Right renal pelvis (tissue), 4 donors: ENCODE data around the gene TMPRSS11A. TPM values are rescaled to one million over a fixed set of nuclear protein-coding genes. Genes with fewer than 3 reads are reported as not detected.

Experiments
- DNase-seq, 4 donors: peaks; one replicate each; pipeline ENCODE4 v3.0.0-alpha.2; 2013; ENCODE audit warnings: low read depth in 4 of 4, low spot score in 3 of 4, missing footprints in 1 of 4
- polyA plus RNA-seq, 4 donors: library from polyadenylated mRNA; unstranded; fragments of 120-200 nt; gene quantifications; one replicate each; pipeline ENCODE4 v1.2.1, GENCODE V29; 2013; ENCODE audit not compliant: insufficient read length in 4 of 4

TMPRSS11A gene, protein sequence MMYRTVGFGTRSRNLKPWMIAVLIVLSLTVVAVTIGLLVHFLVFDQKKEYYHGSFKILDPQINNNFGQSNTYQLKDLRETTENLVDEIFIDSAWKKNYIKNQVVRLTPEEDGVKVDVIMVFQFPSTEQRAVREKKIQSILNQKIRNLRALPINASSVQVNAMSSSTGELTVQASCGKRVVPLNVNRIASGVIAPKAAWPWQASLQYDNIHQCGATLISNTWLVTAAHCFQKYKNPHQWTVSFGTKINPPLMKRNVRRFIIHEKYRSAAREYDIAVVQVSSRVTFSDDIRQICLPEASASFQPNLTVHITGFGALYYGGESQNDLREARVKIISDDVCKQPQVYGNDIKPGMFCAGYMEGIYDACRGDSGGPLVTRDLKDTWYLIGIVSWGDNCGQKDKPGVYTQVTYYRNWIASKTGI
- polyA plus RNA-seq: under 1 TPM in 1 of 4 donors, not detected in 3; 0.03 TPM

DNA sequence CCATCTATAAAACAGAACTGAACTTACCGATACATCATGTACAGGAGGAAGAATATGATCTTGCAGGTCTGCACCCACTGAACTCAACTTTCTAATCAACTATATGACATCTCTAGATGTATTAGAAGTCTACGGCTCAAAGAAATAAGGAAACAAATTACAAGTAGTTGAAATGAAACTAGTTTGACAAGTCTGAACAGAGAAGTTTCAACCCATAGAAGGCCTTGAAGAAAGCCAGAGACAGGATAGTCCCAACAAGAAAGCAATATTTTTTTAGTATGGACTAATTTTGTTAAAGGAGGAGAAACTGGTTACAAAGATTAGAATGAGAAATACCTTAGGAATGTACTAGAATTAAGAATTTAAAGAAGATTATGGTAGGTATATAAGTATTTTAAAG, at the start of gene TMPRSS11A:
TSS of gene TMPRSS11A (minus strand) at position 138 of the 400 bp plus-strand sequence. CDS start at position 38, 100 bp downstream.
- DNase-seq: no peak

DNA sequence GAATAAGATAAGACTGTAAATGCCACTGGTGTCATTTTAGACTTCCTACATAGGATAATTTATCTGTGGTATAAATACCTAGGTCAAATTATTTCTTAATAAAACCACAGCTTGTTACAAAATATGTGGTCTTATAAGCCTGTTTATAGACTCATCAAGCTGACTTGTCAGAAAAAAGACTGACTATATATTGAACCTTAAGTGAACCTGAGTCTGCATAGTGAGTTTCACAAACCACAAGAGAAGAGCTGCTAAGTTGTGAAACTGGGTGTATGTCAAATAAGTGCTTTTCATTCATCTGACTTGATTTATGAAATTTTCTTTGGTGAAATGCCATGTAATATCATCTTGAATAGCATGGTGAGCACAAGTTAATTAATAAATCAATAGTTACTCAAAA, 48.4 kb upstream of the TMPRSS11A start:
- no peak for DNase-seq

DNA sequence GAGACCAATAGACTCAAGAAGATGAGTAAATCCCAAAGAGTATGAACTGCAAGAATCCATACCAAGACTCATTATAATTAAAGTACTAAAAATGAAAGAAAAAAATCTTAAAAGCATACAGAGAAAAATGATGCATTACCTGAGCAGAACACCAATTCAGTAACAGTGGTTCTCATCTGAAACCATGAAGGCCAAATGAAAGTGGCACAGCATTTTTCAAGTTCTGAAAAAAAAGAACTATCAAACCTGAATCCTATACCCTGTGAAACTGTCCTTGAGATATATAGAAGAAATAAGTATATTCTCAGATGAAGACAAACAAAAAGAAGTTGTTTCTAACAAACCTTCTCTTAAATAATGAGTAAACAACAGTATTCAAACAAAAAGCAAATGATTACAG, 39.6 kb upstream of the TMPRSS11A start:
- no peak for DNase-seq

DNA sequence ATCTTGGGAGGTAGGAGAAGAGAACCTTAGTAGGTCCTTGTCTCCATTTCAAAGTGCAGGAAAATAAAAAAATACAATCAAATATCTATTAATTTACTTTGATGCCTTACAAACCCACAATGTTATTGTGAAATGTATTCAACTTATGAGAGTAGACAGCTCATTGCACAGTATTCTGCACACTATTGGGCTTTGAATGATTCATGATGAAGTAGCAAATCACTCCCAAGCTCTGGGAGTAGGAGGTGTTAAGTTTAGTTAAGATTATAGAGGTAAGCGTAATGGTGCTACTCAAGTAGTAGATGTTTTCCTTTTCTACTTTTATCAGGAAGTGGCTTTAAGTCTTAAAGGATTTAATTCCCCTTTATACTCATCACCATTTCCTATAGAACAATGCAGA, 32.8 kb upstream of the TMPRSS11A start:
- DNase-seq: no peak

DNA sequence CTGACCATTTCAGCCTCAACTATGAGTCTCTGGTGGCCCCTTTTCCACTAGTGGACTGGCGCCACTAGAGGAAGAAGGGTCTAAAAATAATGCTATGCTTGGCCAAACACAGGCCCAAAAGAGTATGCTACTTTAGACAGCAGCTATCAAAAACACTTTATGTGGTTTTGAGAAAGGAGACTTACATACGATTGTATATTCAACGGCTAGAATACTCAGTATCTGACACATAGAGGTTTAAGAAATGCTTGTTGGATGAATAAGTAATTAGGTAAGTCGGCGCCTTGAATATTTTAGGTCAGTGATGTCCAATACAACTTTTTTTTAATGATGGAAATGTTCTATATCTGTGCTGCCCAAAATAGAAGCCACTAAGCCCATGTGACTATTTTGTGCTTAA, 25.7 kb upstream of the TMPRSS11A start:
- no peak for DNase-seq

DNA sequence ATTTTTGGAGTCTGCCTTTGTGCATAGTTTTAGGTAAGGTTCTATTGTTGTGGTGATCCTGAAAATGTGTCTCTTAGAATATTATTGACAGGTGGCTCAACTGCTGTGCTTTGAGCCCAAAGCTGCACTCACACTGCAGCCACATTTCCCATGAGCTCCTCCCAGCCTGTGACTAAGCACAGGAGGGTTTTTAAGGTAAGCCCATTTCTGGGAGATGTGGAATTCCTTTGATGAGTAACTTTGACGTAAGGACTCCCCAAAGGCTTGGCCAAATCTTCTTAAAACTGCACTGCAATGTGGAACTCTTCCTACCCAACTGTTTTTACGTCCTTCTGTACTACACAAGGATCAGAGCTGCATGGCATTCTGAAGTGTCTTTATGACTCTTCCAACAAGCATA, 20.0 kb upstream of the TMPRSS11A start:
- no peak for DNase-seq

DNA sequence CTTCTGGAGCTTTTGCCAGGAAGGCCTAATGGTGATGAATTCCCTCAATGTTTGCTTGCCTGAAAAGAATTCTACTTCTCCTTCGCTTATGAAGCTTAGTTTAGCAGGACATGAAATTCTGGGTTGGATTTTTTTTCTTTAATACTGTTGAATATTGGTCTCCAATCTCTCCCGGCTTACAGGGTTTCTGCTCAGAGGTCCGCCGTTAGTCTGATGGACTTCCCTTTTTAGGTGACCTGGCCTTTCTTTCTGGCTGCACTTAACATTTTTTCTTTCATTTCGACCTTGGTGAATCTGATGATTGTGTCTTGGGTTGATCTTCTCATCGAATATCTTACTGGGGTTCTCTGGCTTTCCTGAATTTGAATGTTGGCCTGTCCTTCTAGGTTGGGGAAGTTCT, 17.2 kb upstream of the TMPRSS11A start:
- DNase-seq: no peak

DNA sequence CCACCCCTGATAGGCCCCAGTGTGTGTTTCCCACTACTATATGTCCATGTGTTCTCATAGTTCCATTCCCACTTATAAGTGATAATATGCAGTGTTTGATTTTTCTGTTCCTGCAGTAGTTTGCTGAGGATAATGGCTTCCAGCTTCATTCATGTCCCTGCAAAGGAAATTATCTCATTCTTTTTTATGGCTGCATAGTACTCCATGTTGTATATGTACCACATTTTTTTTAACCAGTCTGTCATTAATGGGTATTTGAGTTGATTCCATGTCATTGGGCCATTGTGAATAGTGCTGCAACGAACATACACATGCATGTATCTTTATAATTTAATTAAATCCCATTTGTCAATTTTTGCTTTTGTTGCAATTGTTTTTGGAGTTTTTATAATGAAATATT, 10.3 kb upstream of the TMPRSS11A start:
- DNase-seq: no peak

DNA sequence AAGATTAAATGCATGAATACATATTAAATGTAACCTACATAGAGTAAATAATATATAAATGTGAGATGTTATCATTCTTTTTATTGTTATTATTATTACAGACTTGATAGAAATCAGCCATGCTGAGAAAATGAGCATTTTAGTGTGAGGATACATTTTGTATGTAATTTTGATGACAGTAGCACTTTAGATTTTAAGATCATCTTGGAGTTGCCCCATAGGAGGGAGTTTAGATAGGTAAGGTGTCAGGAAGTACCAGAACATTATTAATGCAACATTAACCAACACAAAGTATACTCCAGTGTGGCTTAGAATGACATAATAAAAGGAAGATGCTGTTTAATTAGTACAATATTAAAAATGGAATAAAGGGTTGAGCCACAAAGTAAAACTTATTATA, 8.4 kb downstream of the TMPRSS11A start:
- DNase-seq: no peak

DNA sequence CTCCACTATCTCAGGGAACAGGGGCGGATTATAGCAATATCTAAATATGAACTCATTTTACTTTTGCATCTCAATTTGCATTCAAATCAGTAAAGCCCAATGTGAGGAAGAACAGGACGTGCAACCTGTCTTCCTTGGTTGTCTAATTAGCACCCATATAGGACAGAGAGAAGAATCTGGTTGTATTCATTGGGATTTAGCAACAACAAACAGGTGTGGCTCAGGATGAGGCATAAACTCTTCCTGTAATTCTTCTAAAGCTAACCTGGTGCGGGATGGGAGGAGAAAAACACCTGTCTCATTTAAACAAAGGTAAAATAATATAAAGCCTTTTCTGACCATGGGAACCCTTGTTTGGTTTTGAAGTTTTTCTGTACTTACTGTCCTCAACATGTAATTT, 22.2 kb downstream of the TMPRSS11A start:
- DNase-seq: no peak

DNA sequence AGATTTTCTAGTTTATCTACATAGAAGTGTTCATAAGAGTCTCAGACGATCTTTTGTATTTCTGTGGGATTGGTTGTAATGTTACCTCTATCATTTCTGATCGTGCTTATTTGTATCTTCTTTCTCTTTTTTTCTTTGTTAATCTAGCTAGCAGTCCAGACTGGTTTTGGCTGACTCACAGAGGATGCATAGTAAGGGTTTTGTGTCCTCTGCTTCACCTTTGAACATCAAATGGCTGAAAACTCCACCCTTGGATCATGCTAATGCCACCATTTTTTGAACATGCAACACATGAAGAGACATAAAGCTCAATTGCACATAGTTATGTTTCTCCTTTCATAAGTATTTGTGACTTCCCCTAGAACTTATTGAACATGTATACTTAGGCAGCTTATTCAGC, 22.8 kb downstream of the TMPRSS11A start:
- no peak for DNase-seq

DNA sequence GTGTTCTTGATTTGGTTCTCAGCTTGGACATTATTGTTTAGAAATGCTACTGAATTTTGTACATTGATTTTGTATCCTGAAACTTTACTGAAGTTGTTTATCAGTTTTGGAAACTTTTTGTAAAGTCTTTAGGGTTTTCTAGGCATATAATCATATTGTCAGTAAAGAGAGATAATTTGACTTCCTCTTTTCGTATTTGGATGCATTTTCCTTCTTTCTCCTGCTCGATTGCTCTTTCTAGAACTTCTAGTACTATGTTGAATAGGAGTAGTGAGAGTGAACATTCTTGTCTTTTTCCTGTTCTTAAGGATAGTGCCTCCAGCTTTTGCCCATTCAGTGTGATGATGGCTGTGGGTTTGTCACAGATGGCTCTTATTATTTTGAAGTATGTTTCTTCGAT, 24.1 kb downstream of the TMPRSS11A start:
- DNase-seq: no peak

DNA sequence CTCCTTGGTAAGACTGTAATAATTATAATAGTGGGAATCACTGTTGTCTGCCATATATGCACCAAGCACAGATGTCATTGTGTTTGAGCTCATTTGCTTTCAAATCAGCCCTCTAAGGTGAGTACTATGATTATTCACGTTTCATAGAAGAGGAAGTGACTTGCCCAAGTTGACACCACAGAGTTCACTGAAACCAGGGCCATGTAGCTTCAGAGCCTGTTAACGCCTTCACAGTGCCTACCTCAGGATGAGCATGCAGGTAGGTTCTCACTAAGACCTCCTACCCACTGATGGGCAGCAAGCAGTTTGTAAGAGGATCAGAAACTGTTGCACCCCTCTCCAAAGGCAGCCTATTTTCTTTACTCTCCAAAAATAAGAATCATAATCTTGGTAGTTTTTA, 27.4 kb downstream of the TMPRSS11A start:
- no peak for DNase-seq

DNA sequence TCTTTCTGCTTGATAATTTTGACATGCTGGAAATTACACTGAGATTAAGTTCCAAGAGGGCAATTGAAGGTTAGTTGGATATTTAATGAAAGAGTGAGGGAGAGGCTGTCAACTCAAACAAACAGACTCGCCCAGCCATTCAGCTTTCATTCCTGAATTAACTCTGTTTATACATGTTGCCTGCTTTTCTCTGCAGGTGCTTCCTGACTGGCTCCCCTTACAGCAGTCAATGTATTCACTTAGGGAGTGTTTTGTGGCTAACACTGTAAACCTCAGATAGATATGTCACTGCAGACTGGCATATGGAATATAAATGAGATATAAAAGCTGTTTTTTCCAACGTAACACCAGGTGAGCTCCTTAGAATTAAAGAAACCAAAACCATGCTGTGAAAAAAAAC, 28.7 kb downstream of the TMPRSS11A start:
- DNase-seq: no peak

DNA sequence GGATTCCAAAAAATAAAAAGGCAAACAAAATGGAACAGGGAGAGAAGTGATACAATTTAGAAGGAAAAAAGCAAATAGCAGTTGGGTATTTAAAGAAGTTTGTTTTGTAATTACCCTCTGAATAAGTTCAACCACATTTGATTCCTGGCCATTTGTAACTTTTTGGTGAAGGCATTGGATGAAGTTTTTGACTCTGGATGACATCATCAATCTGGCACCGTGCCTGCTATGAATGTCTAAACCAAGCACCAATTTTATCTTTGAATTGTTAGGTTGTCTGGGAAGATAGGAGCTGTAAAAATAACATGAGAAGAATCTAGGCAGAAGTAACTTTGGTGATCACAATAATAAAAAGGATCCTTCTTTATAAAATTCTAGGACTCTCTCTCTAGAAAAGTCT, 29.5 kb downstream of the TMPRSS11A start:
- DNase-seq: no peak

DNA sequence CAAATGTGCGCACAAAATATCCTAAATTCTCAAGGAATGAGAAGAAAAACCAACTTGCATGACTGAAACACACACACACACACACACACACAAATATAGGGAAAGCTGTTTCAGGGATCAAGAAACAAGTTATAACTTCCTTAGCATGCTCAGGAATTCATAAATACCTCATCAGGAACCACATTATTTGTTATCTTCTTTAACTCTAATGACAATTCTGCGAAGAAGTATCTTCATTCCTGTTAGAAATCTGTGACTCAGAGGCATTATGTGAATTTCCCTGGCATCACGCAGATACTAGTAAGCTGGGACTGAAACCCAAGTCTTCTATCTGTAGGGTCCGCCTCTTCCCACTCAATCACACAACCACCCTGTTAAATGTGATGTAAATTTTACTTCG, 30.3 kb downstream of the TMPRSS11A start:
- DNase-seq: no peak

DNA sequence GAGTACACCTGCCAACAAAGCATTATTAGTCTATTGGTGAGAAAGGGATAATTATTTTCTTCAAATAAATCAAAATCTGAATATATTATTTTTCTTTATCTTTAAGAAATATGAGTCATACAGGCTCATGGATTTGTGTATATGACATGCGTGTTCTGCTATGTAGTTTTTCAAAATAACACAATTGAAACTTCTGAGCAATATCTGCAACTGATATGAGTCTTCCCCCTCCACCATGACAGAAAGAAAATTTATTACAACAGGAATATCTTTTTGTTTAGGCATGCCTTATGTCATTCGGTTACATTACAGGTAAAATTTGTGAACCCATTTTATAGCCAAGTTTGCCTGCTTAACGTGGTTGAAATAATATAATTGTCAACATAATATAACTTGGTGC, 32.0 kb downstream of the TMPRSS11A start:
- no peak for DNase-seq

DNA sequence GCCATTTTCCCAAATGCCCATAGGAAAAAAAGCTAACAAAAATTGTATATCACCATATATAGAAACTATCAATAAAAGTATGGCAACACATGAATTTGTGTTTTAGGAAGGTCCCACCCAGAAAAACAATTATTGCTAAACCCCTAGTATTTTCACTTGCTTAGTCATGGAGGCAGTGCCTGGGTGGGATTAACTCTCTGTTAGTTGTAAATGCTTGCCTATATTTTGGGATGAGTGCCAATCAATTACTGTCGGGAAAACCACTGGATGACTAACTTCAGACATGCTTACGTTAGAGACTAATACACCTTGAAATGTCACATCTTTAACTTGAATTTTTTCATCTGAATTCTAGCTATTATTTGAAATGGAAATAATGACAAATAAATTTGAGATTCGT, 33.9 kb downstream of the TMPRSS11A start:
- no peak for DNase-seq

DNA sequence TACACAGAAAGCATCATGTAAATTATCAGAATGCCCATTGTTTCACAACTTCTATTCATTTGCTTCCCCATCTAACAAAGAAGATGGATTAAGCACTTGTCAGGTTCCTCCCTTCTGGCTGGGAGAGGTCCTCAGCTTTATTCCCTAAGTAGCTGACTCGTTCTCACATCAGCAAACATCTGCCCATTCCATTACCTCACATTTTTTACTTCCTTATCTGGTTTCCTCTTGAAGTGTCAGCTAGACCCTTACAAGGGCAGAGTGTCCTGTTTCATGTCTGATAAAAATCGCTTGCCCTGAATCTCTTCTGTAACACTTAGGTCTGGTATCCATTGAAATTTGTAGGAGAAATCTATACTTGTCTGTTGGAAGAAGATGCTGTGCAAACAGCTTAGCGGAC, 34.7 kb downstream of the TMPRSS11A start:
- DNase-seq: no peak

DNA sequence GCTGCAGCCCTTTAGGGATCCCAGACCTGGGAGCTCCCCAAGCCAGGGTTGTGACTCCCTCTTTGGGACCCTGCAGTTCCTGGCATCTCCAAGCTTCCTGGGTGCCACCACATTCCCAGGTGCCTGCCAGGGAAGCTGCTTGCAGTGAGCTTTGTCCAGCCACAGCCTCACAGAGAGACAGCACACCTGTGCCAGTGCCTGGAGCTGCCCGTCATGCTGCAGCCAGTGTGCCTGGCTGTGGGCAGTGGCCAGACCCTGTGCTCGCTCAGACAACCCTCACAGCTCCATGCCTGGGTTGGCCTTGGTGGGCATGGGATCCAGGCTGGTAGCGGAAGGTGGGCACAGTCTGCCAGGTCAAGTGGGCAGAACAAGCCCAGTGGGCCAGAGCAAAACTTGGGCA, 36.0 kb downstream of the TMPRSS11A start:
- no peak for DNase-seq

DNA sequence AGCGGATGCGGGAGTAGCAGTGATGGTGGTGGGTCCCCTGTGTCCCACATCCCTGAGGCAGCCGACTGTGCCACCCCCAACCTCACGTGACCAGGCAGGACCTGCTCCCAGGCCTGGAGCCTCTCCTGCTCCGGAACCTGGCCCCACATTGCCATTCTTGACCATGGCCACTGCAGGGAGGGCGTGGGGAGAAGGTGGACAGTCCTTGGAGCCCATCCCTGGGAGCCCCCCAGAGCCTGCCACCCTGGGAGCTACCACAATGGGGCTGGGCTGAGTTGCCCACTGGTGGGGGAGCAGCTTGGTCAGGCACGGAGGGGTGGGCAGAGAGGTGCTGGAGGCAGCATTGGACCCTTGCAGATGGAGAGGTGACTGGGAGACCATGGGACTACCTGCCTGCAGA, 36.8 kb downstream of the TMPRSS11A start:
- DNase-seq: no peak

DNA sequence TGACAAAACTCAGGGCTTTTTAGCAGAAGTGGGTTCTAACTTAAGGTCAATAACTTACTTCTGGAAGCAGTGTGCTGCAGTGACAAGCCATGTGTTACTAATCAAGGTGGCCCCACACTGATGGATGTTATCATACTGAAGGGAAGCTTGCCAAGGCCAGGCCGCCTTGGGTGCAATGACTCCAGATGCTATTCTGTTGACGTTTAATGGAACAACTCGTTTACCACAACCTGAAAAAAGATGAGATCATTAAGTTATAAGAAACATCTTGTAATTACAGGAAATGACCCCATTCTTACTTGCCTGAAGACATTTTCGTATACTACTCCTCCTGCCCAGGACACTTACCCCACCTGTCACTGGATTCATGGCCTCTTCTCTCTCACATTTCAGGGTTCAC, 40.6 kb downstream of the TMPRSS11A start:
- no peak for DNase-seq

DNA sequence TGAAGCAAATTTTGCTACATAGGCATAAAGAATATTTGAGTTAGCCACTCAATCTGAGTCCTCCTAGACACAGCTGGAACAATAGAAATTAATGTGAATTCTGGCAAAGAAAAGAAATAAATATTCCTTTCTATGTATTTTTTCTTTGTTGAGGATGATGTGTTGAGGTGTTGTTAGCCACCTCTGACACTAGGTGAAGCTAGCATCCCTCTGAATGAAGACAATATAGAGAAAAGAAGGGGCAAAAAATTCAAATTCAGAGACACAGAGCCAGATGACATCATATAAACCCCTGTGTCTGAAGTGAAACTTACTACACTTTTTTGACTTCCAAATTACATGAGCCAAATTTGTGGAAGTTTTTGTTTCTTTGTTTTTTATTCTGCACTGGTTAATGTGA, 44.9 kb downstream of the TMPRSS11A start:
- no peak for DNase-seq
